GM12801 (cell line): Measurements from ENCODE around the gene RAB24.

Source experiments
- CTCF ChIP-seq: IDR thresholded peaks from one replicate; pipeline ENCODE4 v1.5.1; 2011; ENCODE audit warnings: control low read depth; ENCODE audit not compliant: insufficient read length; ENCODE audit errors: extremely low read depth

Gene RAB24

GRCh38 chr5:177319913-177320588 is 16.5 kb upstream of the RAB24 start:
- TF ChIP-seq CTCF, result no peak

- peak; percentile 71 for TF ChIP-seq CTCF
These were observed 14.4 kb upstream of the RAB24 start for GRCh38 chr5:177317959-177318377.

DNA sequence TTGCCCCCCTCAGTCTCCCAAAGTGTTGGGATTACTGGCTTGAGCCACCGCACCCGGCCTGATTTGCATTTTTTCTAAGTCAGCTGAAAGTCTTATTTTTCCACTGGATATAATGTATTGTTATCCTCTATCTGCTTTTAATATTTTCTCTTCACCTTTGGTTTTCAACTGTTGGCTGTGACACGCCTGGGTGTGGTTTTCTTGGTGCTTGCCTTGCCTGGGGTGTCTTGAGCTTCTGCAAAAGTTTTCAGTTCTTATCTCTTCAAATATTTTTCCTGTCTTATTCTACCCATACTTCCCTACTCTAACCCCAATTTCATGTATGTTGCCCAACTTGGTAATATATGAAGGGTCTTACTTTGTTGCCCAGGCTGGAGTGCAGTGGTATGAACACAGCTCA is 12.5 kb upstream of the RAB24 start:
- TF ChIP-seq CTCF, result no peak

DNA sequence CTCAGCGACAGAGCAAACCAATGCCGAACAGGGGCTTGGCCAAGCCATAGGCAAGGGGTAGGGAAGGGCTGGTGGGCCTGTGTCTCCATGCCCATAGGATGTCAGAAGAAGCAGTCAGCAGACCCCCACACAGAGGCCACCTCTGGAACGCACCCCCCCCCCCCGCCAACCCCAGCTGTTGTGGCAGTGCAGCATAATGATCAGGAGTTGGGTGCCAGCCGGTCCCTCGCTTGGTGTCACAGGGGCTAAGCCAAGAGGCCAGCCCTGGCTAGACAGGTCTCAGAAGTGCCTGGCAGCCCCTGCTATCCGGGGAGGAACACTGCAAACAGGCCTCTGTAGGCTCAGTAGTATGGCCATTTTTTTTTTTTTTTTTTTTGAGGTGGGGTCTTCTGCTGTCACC is 11.9 kb upstream of the RAB24 start:
- TF ChIP-seq CTCF, result no peak

- no peak for TF ChIP-seq CTCF
These were observed 11.1 kb upstream of the RAB24 start for GRCh38 chr5:177314376-177315342.

GRCh38 chr5:177313561-177314259 is 10.2 kb upstream of the RAB24 start:
- no peak for TF ChIP-seq CTCF

DNA sequence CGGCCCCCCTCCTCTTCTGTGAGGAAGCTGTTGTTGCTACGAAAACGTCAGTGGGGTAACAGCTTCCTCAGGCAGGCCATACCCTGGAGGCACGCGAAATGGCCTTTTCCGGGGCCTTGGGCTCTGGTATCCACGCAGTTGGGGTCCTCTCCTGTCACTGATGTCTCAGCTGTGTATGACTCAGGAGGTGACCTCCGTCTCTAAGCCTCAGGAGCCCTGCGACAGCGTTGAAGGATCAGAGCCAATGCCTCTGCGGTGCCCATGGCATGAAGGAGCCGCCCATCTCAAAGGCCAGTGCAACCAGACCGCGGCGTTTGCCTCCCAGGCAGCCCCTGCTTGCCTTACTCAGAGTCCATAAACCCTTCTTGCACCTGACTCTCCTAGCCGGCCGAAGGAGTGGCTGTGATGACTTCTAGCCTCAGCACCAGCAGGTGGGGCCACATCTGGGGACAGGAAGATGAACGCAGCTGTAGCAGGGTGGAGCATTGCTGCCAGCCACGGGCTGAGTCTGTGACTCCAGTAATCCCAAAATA is 9.2 kb upstream of the RAB24 start:
- no peak for TF ChIP-seq CTCF
